Measurements from ENCODE around the gene LMF1. TPM values are rescaled to one million over a fixed set of nuclear protein-coding genes. Genes with fewer than 3 reads are reported as not detected.

LMF1 gene
- polyA plus RNA-seq, 1 donor from 2014 or later: 16.2 TPM

GRCh38 chr16:978403-978802 lies 7.6 kb upstream of the LMF1 start:
- TF ChIP-seq EP300 (conservative IDR thresholded peaks at IDR 0.05; ENCODE audit: poor library complexity, severe bottlenecking): no peak
- TF ChIP-seq POLR2AphosphoS5 (IDR thresholded peaks at IDR 0.05): no peak
- no peak for TF ChIP-seq CTCF (IDR thresholded peaks at IDR 0.05; ENCODE audit: poor library complexity, severe bottlenecking)
- TF ChIP-seq TAF1 (IDR thresholded peaks at IDR 0.05; ENCODE audit: low read depth): no peak
- TF ChIP-seq RAD21 (conservative IDR thresholded peaks at IDR 0.05): no peak
- Histone ChIP-seq H3K4me3 (ENCODE audit: low read length) (no peak overlapping the region), H3K9me2 (ENCODE audit: insufficient read depth, low read length) (no peaks in the 10 kb centered on the region), H3K4me2 (ENCODE audit: low read length) (no peak overlapping the region), H3K79me2 (replicated peaks; ENCODE audit: insufficient read depth, low read length) (no peaks in the 10 kb centered on the region), H3K9ac (ENCODE audit: low read length) (no peak overlapping the region), H3K27me3 (ENCODE audit: insufficient read depth, low read depth, low read length) (peaks cover 29% of the 10 kb centered on the region), H3F3A (ENCODE audit: insufficient read depth, low read length, poor library complexity, severe bottlenecking) (no peaks in the 10 kb centered on the region), H3K9me3 (ENCODE audit: low read length) (no peaks in the 10 kb centered on the region), H3K27ac (ENCODE audit: low read length) (no peak overlapping the region), H2AFZ (ENCODE audit: low read depth, low read length) (no peak overlapping the region), H4K20me1 (ENCODE audit: insufficient read depth) (no peaks in the 10 kb centered on the region), H3K36me3 (ENCODE audit: insufficient read depth, low read length) (no peaks in the 10 kb centered on the region)

GRCh38 chr16:977896-978295 lies 7.1 kb upstream of the LMF1 start:
- H2AFZ ChIP-seq (ENCODE audit: low read depth, low read length): no peak overlapping the region
- H3K27ac ChIP-seq (ENCODE audit: low read length): no peak overlapping the region
- no peaks in the 10 kb centered on the region for H3K9me2 ChIP-seq (ENCODE audit: insufficient read depth, low read length)
- no peaks in the 10 kb centered on the region for H3K9me3 ChIP-seq (ENCODE audit: low read length)
- H4K20me1 ChIP-seq (ENCODE audit: insufficient read depth): no peaks in the 10 kb centered on the region
- peaks cover 27% of the 10 kb centered on the region for H3K27me3 ChIP-seq (ENCODE audit: insufficient read depth, low read depth, low read length)
- H3K9ac ChIP-seq (ENCODE audit: low read length): no peak overlapping the region
- no peak overlapping the region for H3K4me3 ChIP-seq (ENCODE audit: low read length)
- no peaks in the 10 kb centered on the region for H3K79me2 ChIP-seq (replicated peaks; ENCODE audit: insufficient read depth, low read length)
- TF ChIP-seq CTCF (IDR thresholded peaks at IDR 0.05; ENCODE audit: poor library complexity, severe bottlenecking): no peak
- TF ChIP-seq EZH2 (IDR thresholded peaks at IDR 0.05; ENCODE audit: borderline replicate concordance, insufficient read depth, low read length, poor library complexity, severe bottlenecking): no peak
- TF ChIP-seq MXI1 (conservative IDR thresholded peaks at IDR 0.05; ENCODE audit: poor library complexity, severe bottlenecking): no peak
- TF ChIP-seq TAF1 (IDR thresholded peaks at IDR 0.05; ENCODE audit: low read depth): no peak
- no peak for TF ChIP-seq REST (IDR thresholded peaks at IDR 0.05; ENCODE audit: borderline replicate concordance)
- no peaks in the 10 kb centered on the region for H3F3A ChIP-seq (ENCODE audit: insufficient read depth, low read length, poor library complexity, severe bottlenecking)
- no peak overlapping the region for H3K4me2 ChIP-seq (ENCODE audit: low read length)
- H3K36me3 ChIP-seq (ENCODE audit: insufficient read depth, low read length): no peaks in the 10 kb centered on the region

All from neural cell (in vitro differentiated cells).